HEK293T (cell line): Measurements from ENCODE around the gene FLNB.

Source experiments
- FOXM1 ChIP-seq: fragments of 450-650 bp; IDR thresholded peaks from 2 replicates; pipeline ENCODE4 v1.6.1; 2017; ENCODE audit warnings: mild to moderate bottlenecking, borderline replicate concordance
- HDGF ChIP-seq: fragments of 450-650 bp; IDR thresholded peaks from 2 replicates; pipeline ENCODE4 v1.6.1; 2017; ENCODE audit warnings: antibody characterized with exemption, borderline replicate concordance
- SP1 ChIP-seq: fragments of 450-650 bp; IDR thresholded peaks from 2 replicates; pipeline ENCODE4 v1.6.1; 2017

- TF ChIP-seq FOXM1 (no peak), SP1 (no peak), HDGF (no peak)
Measured at GRCh38 chr3:58137306-58137705, 129.1 kb downstream of the FLNB start.
